ENCODE measurements around the gene PECR. TPM values are rescaled to one million over a fixed set of nuclear protein-coding genes. Genes with fewer than 3 reads are reported as not detected.

PECR gene
- total and polyA plus RNA-seq, 9 donors = 7.0 to 15.0 (median 11.5) TPM

DNA sequence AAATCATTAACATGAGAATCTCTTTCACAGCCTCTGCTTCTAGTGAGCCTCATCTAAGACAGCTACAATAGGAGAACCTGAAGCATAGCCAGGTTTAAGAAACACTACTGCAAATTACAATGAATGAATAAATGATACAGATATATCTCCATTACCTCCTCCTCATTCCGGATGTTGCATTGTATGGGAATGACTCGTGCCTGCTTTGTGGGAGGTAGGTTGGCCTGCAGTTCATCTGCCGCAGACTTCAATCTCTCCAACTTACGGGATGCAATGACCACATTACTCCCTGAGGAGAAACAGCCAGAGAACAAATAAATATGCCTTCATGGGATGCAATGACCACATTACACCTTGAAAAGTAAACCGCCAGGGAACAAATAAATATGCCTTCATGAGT, 15.4 kb downstream of the PECR start:
- no peak overlapping the region for H3K27ac ChIP-seq

DNA sequence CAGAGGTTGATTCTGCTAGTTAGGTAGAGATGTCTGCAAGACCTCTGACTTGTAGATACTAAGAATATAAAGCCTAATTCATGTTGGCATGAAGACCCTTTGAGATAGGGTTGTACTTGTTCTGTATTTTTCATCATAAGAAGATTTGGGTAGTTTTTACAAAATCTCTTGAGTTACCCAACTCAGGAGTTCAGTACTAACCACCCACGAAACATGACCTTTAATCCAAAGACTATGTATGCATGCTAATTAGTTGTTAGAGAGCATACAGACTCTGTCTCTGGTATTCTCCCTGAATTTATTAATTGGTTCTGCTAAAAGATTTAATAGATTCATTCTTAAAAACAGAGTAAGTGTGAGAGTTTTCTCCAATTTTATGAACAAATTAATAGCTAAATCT, 16.9 kb downstream of the PECR start:
- no peak for DNase-seq
- no peaks in the 10 kb centered on the region for H3K9me3 ChIP-seq
- no peaks in the 10 kb centered on the region for H3K36me3 ChIP-seq
- no peak overlapping the region for H3K27ac ChIP-seq
- H3K27me3 ChIP-seq = no peaks in the 10 kb centered on the region
- TF ChIP-seq EP300 (IDR thresholded peaks at IDR 0.05) (no peak), POLR2A (IDR thresholded peaks at IDR 0.05) (no peak)
- peaks cover 2% of the 10 kb centered on the region for H3K4me1 ChIP-seq (ENCODE audit: insufficient read depth)
- no peak overlapping the region for H3K4me3 ChIP-seq
- intact Hi-C loops (cut with DNase I) = no loop called here
- WGBS, 3 donors = 96 to 100% (median 97%) methylated on average over 1 of the region's 1 CpG

More for the DNA sequence above, 15.4 kb downstream of the PECR start:
- DNase-seq = no peak
- TF ChIP-seq EP300 (IDR thresholded peaks at IDR 0.05) = no peak
- TF ChIP-seq POLR2A (IDR thresholded peaks at IDR 0.05) = no peak
- TF ChIP-seq, protein P1, sequence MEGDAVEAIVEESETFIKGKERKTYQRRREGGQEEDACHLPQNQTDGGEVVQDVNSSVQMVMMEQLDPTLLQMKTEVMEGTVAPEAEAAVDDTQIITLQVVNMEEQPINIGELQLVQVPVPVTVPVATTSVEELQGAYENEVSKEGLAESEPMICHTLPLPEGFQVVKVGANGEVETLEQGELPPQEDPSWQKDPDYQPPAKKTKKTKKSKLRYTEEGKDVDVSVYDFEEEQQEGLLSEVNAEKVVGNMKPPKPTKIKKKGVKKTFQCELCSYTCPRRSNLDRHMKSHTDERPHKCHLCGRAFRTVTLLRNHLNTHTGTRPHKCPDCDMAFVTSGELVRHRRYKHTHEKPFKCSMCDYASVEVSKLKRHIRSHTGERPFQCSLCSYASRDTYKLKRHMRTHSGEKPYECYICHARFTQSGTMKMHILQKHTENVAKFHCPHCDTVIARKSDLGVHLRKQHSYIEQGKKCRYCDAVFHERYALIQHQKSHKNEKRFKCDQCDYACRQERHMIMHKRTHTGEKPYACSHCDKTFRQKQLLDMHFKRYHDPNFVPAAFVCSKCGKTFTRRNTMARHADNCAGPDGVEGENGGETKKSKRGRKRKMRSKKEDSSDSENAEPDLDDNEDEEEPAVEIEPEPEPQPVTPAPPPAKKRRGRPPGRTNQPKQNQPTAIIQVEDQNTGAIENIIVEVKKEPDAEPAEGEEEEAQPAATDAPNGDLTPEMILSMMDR (IDR thresholded peaks at IDR 0.05) = no peak
- 31 to 44% (median 31%) methylated on average over 5 of the region's 5 CpGs for WGBS, 3 donors
- Histone ChIP-seq H3K36me3 (no peaks in the 10 kb centered on the region), H3K27me3 (no peaks in the 10 kb centered on the region), H3K4me1 (ENCODE audit: insufficient read depth) (peaks cover 2% of the 10 kb centered on the region), H3K4me3 (no peak overlapping the region), H3K9me3 (no peaks in the 10 kb centered on the region)
- intact Hi-C loops (cut with DNase I) = no loop called here

DNA sequence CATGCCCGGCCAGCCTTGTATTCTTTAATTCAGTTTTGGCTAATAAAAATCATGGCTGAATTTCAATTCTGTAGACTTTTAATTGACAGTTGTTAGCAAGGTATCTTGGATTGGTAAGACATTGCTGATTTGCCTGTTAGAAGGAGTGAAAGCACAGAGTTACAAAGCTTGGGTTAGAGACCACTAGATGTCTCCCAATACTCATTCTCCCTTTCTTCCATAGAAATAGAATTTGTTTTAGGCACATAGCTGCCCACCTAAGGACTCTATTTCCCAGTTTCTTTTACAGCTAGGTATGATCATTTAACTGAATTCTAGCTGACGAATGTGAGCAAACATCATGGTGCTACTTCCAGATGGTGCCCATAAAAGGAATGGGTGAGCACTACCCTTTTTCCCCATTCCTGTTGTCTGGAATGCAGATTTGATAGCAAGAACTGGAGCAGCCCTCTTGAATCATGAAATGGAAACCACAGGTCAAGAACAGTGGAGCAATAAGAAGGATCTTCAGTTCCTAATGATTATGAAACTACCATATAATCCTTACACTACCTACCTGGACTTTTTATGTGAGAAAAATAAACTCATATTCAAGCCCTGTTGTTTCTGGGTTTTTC, 17.5 kb downstream of the PECR start:
- DNase-seq = no peak
- H3K9me3 ChIP-seq = no peaks in the 10 kb centered on the region
- no peak for TF ChIP-seq EP300 (IDR thresholded peaks at IDR 0.05)
- TF ChIP-seq POLR2A (IDR thresholded peaks at IDR 0.05) = no peak
- TF ChIP-seq, protein P1 (IDR thresholded peaks at IDR 0.05) = no peak
- H3K36me3 ChIP-seq = no peaks in the 10 kb centered on the region
- peaks cover 2% of the 10 kb centered on the region for H3K4me1 ChIP-seq (ENCODE audit: insufficient read depth)
- intact Hi-C loops (cut with DNase I) = no loop called here
- WGBS, 3 donors = 80 to 89% (median 89%) methylated on average over 2 of the region's 2 CpGs
- no peak overlapping the region for H3K27ac ChIP-seq
- no peaks in the 10 kb centered on the region for H3K27me3 ChIP-seq
- no peak overlapping the region for H3K4me3 ChIP-seq

DNA sequence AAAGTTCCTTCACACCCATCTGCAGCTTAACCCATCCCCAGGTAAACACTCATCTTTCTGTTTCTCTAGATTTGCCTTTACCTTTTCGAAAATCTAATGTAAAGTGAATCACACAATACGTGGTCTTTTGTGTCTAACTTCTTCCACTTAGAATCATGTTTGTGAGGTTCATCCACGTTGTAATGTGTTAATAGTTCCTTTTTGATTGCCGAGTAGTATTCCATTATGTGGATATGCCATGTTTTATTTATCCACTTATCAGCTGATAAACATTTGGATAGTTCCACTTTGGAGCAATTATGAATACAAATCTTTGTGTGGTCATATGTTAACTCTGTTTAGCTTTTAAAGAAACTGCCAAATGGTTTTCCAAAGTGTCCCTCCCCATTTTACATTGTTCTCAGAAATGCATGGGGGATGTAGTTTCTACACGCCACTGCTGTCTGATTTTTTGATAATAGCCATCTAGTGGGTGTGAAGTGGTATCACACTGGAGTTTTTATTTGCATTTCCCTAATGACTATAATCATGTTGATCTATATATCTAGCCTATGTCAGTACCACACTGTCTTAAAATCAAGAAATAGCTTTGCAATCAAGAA, 22.3 kb downstream of the PECR start:
- 94 to 97% (median 96%) methylated on average over 5 of the region's 5 CpGs for WGBS, 3 donors
- TF ChIP-seq POLR2A (IDR thresholded peaks at IDR 0.05) = no peak
- no peak for TF ChIP-seq EP300 (IDR thresholded peaks at IDR 0.05)
- TF ChIP-seq, protein P1 (IDR thresholded peaks at IDR 0.05) = no peak

DNA sequence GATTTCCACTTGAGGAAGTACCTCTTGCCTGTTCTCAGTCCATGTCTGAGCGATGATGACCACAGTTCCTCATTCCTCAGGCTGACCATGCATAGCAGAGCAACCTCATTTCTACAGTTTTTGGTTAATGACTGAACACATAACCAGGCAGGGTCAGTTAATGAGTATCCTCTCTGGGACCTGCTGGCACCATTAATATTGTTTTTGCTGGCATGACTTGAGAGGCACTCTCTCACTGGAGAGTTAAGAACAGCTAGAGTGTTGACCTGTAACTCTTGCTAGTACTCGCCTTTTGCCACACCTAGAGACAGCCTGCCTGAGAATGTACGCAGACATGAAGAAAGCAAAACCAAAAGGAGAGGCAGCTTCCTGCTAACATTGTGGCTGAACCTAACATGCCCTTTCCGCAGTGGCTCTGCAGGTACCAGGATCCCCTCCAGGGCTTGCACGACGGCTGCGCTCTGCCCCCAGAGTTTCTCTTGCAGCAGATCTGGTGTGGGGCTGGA, 23.9 kb downstream of the PECR start:
- H3K36me3 ChIP-seq = no peaks in the 10 kb centered on the region
- TF ChIP-seq EP300 (IDR thresholded peaks at IDR 0.05) (no peak), POLR2A (IDR thresholded peaks at IDR 0.05) (no peak)
- TF ChIP-seq, protein P1 (IDR thresholded peaks at IDR 0.05) = no peak
- no peak for DNase-seq
- H3K27ac ChIP-seq = no peak overlapping the region
- no peaks in the 10 kb centered on the region for H3K4me1 ChIP-seq (ENCODE audit: insufficient read depth)
- WGBS, 3 donors = 78 to 95% (median 85%) methylated on average over 7 of the region's 7 CpGs
- H3K9me3 ChIP-seq = no peaks in the 10 kb centered on the region
- H3K4me3 ChIP-seq = no peak overlapping the region
- H3K27me3 ChIP-seq = no peaks in the 10 kb centered on the region
- intact Hi-C loops (cut with DNase I) = no loop called here

More for the DNA sequence above, 22.3 kb downstream of the PECR start:
- no peak overlapping the region for H3K4me3 ChIP-seq
- no peak for DNase-seq
- no peak overlapping the region for H3K27ac ChIP-seq
- no peaks in the 10 kb centered on the region for H3K27me3 ChIP-seq
- no peaks in the 10 kb centered on the region for H3K4me1 ChIP-seq (ENCODE audit: insufficient read depth)
- H3K36me3 ChIP-seq = no peaks in the 10 kb centered on the region
- no peaks in the 10 kb centered on the region for H3K9me3 ChIP-seq
- intact Hi-C loops (cut with DNase I) = no loop called here
